Gastrocnemius medialis (tissue), 4 donors: ENCODE measurements around the gene PCED1B. TPM values are rescaled to one million over a fixed set of nuclear protein-coding genes. Genes with fewer than 3 reads are reported as not detected.
"Not testable (repeated sequence)": the region's sequence is repeated elsewhere in the genome, so short reads cannot be mapped to it uniquely, and the experiment has no call there.

Source experiments
- ATAC-seq, 2 donors: fragments of 150-250 bp; one replicate each; pipeline ENCODE4 v1.9.1; 2016
- DNase-seq, 2 donors: peaks; one replicate each; pipeline ENCODE4 v3.0.0-alpha.2; 2019
- H3K27ac ChIP-seq, 4 donors: fragments of 200-600 bp; sonication (generic); 1 replicate in 1 of 4; 2 replicates in 3 of 4; pipeline ENCODE4 v1.5.1; 2016 to 2018; ENCODE audit warnings: mild to moderate bottlenecking in 2 of 4, moderate library complexity in 1 of 4
- H3K27me3 ChIP-seq, 3 donors: fragments of 200-600 bp; sonication (generic) in 2 of 3; 1 replicate in 1 of 3; 2 replicates in 2 of 3; pipeline versions ENCODE4 v1.5.1 to v1.6.0; 2016 to 2019; ENCODE audit warnings: mild to moderate bottlenecking in 1 of 3, moderate library complexity in 1 of 3
- H3K36me3 ChIP-seq, 2 donors: fragments of 200-600 bp; sonication (generic) in 1 of 2; one replicate each; pipeline ENCODE4 v1.5.1; 2017 to 2018
- H3K4me1 ChIP-seq, 2 donors: fragments of 200-600 bp; sonication (generic) in 1 of 2; one replicate each; pipeline ENCODE4 v1.5.1; 2016 to 2017; ENCODE audit warnings: mild to moderate bottlenecking in 2 of 2
- H3K4me3 ChIP-seq, 4 donors: fragments of 200-600 bp; sonication (generic) in 3 of 4; 1 replicate in 1 of 4; 2 replicates in 3 of 4; pipeline ENCODE4 v1.5.1; 2016 to 2019; ENCODE audit warnings: mild to moderate bottlenecking in 2 of 4
- H3K9me3 ChIP-seq, 3 donors: fragments of 200-600 bp; sonication (generic) in 2 of 3; 1 replicate in 1 of 3; 2 replicates in 2 of 3; pipeline ENCODE4 v1.5.1; 2016 to 2019
- POLR2A ChIP-seq, 2 donors: fragments of 450-650 bp; IDR thresholded peaks; one replicate each; pipeline ENCODE4 v1.6.1; 2017; ENCODE audit warnings: antibody characterized with exemption in 2 of 2, mild to moderate bottlenecking in 2 of 2, moderate library complexity in 2 of 2
- in situ Hi-C, 4 donors: fragments of 200-750 bp; cut with MboI; loops; one replicate each; pipeline versions ENCODE4 v1.15.0 to v1.8.0; 2017; ENCODE audit warnings: low sequenced_read_pairs in 4 of 4
- intact Hi-C: fragments of 100-400 bp; cut with DNase I; formaldehyde crosslinking; loops from one replicate; pipeline ENCODE4 v1.15.1; 2023; ENCODE audit warnings: low total_unique reads
- total RNA-seq, 4 donors: library from RNA; depleted of rRNA; stranded (reverse); fragments of >200 nt; gene quantifications; one replicate each; pipeline versions ENCODE4 v1.1.0 to v1.2.3, GENCODE V29; 2016
- TF ChIP-seq, protein P1 (sequence below), 5 experiments: fragments of 450-650 bp in 3 of 5; fragments of 200-600 bp in 2 of 5; sonication (generic) in 2 of 5; IDR thresholded peaks in 4 of 5; conservative IDR thresholded peaks in 1 of 5; 1 replicate in 4 of 5; 2 replicates in 1 of 5; pipeline ENCODE4 v1.5.1; 2016 to 2019; ENCODE audit warnings: antibody characterized with exemption in 5 of 5, mild to moderate bottlenecking in 3 of 5, moderate library complexity in 3 of 5

The PCED1B gene
- total RNA-seq, 4 donors from 2014 or later = 0.36 to 0.55 (median 0.47) TPM; not detected in 1

DNA sequence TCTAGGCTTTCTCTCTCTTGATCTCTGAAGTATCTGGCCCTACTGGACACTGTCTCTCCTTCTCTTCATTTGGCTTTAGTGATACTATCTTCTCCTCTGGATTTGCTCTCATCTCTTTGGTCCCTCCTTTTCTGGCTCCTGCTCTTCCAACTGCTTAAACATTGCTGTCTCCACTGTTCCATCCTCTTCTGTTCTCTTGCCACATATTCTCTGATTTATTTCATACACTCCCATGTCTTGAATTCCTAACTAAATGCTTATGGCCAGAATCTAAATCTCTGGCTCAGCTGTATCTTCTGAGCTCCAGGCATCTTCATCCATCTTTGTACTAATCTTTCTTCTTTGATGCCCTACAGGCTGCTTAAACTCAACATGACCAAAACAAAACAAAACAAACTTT lies 25.5 kb upstream of the PCED1B start:
- DNase-seq = no peak
- H3K27me3 ChIP-seq = no peaks in the 10 kb centered on the region
- no peaks in the 10 kb centered on the region for H3K36me3 ChIP-seq
- no peak overlapping the region for H3K4me3 ChIP-seq
- no peak for ATAC-seq
- no peak for TF ChIP-seq POLR2A (IDR thresholded peaks at IDR 0.05)
- TF ChIP-seq, protein P1, sequence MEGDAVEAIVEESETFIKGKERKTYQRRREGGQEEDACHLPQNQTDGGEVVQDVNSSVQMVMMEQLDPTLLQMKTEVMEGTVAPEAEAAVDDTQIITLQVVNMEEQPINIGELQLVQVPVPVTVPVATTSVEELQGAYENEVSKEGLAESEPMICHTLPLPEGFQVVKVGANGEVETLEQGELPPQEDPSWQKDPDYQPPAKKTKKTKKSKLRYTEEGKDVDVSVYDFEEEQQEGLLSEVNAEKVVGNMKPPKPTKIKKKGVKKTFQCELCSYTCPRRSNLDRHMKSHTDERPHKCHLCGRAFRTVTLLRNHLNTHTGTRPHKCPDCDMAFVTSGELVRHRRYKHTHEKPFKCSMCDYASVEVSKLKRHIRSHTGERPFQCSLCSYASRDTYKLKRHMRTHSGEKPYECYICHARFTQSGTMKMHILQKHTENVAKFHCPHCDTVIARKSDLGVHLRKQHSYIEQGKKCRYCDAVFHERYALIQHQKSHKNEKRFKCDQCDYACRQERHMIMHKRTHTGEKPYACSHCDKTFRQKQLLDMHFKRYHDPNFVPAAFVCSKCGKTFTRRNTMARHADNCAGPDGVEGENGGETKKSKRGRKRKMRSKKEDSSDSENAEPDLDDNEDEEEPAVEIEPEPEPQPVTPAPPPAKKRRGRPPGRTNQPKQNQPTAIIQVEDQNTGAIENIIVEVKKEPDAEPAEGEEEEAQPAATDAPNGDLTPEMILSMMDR (IDR thresholded peaks at IDR 0.05 in 4 of 5, conservative IDR thresholded peaks at IDR 0.05 in 1 of 5) = no peak
- H3K9me3 ChIP-seq = no peaks in the 10 kb centered on the region
- intact Hi-C loops = no loop called here
- in situ Hi-C loops = no loop called here
- no peak overlapping the region for H3K27ac ChIP-seq
- no peaks in the 10 kb centered on the region for H3K4me1 ChIP-seq

GRCh38 chr12:47054659-47055058 lies 24.8 kb upstream of the PCED1B start:
- DNase-seq = no peak

DNA sequence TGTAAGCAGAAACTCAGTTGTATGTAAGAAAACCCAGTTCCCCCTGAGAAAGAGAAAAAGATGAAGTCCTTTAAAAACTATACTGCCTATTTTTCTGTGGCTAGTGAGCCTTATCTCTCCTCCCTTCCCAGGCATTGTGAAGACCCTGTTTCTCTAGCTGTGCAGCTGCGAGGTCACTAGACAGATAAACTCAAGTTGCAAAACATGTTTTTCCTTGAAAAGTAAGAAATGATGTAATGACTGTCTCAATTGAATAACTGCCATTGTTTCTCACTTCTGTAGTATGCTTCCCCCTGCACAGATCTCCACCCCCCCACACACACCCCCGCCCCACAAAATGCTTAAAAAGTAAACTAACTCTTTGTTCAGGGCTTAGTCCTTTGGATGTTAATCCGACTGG lies 23.6 kb upstream of the PCED1B start:
- ATAC-seq, H3K27ac ChIP-seq, in situ Hi-C loops, DNase-seq, H3K4me1 ChIP-seq, H3K27me3 ChIP-seq, H3K4me3 ChIP-seq, H3K9me3 ChIP-seq, intact Hi-C loops, H3K36me3 ChIP-seq: not testable (repeated sequence)

More at GRCh38 chr12:47054659-47055058, 24.8 kb upstream of the PCED1B start:
- Histone ChIP-seq H3K9me3 (no peaks in the 10 kb centered on the region), H3K36me3 (no peaks in the 10 kb centered on the region), H3K27me3 (no peaks in the 10 kb centered on the region), H3K4me3 (no peak overlapping the region), H3K4me1 (no peaks in the 10 kb centered on the region), H3K27ac (no peak overlapping the region)
- no peak for ATAC-seq
- TF ChIP-seq, protein P1 (IDR thresholded peaks at IDR 0.05 in 4 of 5, conservative IDR thresholded peaks at IDR 0.05 in 1 of 5) = no peak
- no peak for TF ChIP-seq POLR2A (IDR thresholded peaks at IDR 0.05)
- intact Hi-C loops (no loop called here), in situ Hi-C loops (no loop called here)

GRCh38 chr12:47056944-47057343 lies 22.5 kb upstream of the PCED1B start:
- H3K27me3 ChIP-seq, H3K4me1 ChIP-seq, H3K36me3 ChIP-seq, DNase-seq, H3K27ac ChIP-seq, in situ Hi-C loops, ATAC-seq, H3K4me3 ChIP-seq, H3K9me3 ChIP-seq, intact Hi-C loops: not testable (repeated sequence)

DNA sequence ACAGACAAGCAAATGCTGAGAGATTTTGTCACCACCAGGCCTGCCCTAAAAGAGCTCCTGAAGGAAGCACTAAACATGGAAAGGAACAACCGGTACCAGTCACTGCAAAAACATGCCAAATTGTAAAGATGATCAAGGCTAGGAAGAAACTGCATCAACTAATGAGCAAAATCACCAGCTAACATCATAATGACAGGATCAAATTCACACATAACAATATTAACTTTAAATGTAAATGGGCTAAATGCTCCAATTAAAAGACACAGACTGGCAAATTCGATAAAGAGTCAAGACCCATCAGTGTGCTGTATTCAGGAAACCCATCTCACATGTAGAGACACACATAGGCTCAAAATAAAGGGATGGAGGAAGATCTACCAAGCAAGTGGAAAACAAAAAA lies 20.8 kb upstream of the PCED1B start:
- ATAC-seq, in situ Hi-C loops, H3K36me3 ChIP-seq, H3K9me3 ChIP-seq, H3K27me3 ChIP-seq, H3K4me1 ChIP-seq, intact Hi-C loops, H3K4me3 ChIP-seq, H3K27ac ChIP-seq, DNase-seq: not testable (repeated sequence)

DNA sequence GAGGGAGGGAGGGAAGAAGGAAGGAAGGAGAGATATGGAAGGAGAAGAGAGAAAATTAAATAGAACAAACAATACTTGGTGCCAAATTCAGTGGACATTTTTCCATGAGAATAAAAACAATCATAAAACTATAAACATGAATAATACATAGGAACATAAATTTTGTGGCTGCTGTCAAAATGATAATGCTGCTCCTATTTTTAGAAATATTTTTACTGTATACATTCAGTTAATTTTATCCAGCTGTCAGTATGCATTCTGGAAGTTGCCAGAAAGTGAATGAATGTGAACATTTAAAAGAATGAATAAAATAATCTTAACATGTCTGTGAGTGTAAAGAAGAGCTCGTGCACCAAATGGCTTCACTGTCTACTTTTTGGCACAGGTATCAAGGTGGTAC lies 13.9 kb upstream of the PCED1B start:
- no peak for DNase-seq
- H3K4me1 ChIP-seq = no peaks in the 10 kb centered on the region
- TF ChIP-seq, protein P1 (IDR thresholded peaks at IDR 0.05 in 4 of 5, conservative IDR thresholded peaks at IDR 0.05 in 1 of 5) = no peak
- TF ChIP-seq POLR2A (IDR thresholded peaks at IDR 0.05) = no peak
- in situ Hi-C loops = no loop called here
- intact Hi-C loops = no loop called here
- no peak overlapping the region for H3K4me3 ChIP-seq
- no peaks in the 10 kb centered on the region for H3K9me3 ChIP-seq
- no peaks in the 10 kb centered on the region for H3K36me3 ChIP-seq
- H3K27ac ChIP-seq = no peak overlapping the region
- no peak for ATAC-seq
- no peaks in the 10 kb centered on the region for H3K27me3 ChIP-seq
